NCI-H774 (cell line): ENCODE results near the gene SRPK1.

Experiments used
- DNase-seq: peaks from one replicate; lab custom pipeline; 2025; lab: John Stamatoyannopoulos, UW

SRPK1 gene

GRCh38 chr6:35817515-35817914, 103.4 kb downstream of the SRPK1 start:
- no peak for DNase-seq

DNA sequence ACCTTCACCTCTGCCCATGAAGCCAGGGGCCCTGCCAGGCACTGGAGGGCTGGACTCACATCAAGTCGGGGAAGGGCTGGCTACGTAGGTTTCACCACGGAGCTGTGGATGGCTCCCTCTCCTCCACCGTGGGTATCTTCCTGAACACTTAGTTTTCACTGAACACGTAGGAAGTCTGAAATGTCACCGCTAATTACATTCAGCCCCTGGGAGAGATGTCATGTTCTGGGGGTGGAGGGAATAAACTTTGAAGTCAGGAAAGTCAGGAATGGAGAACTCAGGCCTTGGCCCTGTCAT, 109.3 kb downstream of the SRPK1 start:
- no peak for DNase-seq

DNA sequence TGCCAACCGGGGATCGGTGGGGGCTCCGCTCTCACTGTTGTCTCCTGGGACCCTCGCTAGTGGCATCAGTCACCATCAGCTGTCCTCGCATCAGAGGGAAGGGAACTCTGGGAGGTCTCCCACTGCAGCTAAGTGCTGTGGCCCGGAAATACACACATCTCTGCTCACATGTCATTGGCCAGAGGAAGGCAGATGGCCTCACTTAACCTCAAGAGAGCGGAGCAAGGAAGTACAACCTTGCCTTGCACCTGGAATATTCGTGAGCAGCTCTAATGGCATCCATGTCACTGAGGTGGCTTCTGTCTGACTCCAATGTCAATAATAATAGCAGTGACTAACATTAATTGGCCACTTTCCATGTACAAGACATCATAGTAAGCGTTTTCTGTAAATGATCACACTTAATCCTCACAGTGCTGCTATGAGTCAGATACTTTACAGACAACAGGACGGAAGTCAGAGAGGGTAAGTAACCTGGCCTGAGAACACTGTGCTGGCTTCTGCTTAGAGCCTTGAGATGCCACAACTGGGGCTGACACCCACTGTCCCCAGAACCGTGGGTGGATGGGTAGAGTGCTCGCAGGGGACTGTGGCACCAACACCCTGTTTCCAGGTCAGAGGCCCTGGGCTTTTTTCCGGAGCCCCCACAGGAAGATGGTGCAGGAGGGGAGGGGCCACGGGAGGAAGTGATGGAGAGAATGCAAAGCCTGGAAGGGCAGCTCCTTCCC, 109.8 kb downstream of the SRPK1 start:
- DNase-seq = peak; percentile 31

DNA sequence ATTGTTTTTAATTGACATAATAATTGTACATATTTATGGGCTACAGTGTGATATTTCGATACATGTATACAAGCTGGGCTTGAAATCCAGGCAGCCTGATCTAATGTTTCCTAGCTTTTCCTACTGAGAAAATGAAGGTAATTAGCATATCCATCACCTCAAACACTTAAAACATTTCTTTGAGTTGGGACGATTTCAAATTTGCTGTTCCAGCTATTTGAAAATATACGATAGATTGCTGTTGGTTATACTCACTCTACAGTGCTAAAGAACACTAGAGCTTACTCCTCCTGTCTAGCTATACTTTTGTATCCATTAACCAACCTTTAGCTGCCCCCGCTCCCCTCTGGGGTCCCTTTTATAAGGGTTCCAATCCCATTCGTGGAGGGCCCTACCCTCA, 111.1 kb downstream of the SRPK1 start:
- no peak for DNase-seq

- DNase-seq = peak; percentile 6
Measured at GRCh38 chr6:35808688-35809087, 112.2 kb downstream of the SRPK1 start.

DNA sequence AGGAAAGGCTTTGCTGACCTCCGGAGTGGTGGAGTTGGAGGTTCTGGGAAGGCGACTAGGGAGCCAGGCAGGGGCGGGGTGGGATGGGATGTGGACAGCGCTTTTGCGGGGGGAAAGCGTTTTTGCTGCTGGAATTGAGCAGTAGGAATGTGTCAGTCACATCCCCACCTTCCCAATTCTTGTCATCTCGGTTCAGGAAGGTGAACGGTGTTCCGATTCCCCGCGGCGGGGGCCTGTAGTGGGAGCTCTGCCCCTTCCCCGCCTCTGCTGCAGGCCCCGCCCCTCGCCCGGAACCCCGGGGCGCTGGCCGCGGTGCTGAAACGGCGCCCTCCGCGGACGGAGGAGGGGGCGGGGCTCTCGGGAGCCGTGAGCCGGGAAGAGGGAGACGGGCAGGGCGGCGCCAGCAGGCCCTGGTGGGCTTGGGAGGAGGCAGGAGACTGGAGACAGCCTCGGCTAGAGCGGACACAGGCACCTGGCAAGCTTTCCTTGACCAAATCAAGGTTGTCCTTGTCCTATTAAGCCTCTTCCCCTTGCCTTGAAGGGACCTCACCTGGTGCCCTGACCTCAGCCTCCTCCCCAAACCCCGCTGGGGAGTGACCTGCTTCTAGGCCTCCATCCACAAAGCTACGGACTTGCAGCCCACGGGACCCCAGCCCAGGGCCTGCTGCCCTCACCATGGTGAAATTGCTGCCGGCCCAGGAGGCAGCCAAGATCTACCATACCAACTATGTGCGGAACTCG, 115.7 kb downstream of the SRPK1 start, which contains the start of gene LHFPL5:
TSS of gene LHFPL5 (plus strand) at position 357 of the 741 bp plus-strand sequence. CDS start at position 676, 319 bp downstream.
- DNase-seq = peak; percentile 68

DNA sequence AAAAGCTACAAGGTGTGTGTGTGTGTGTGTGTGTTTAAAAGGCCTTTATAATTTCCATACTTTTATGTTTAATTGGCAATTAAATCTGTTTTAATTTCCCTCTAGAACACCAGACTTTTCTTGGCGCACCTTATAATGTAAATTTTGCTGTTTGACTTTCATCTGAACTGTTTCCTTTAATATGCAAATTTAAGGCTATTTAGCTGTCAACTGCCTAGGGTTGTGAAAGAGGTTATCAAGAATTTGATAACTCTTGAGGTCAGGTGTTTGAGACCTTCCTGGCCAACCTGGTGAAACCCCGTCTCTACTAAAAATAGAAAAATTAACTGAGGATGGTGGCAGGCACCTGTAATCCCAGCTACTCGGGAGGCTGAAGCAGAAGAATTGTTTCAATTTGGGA, 119.8 kb downstream of the SRPK1 start:
- no peak for DNase-seq

DNA sequence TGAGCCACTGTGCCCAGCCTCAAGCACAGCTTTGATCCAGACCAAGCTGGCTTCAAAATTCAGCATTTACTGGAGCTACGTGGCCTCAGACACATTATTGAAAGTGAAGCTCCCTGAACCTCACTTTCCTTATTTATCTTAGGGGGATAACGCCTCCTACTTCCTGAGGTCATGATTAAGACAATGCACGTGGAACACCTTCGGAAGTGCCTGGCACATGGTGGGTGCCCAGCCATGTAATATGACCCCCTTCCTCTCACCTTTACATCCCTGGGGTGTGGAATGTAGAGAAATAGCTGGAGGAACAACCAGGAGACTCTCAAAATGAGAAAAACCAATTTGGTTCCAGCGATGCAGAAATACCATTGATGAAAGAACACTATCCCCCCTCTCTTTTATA, 122.2 kb downstream of the SRPK1 start:
- no peak for DNase-seq

DNA sequence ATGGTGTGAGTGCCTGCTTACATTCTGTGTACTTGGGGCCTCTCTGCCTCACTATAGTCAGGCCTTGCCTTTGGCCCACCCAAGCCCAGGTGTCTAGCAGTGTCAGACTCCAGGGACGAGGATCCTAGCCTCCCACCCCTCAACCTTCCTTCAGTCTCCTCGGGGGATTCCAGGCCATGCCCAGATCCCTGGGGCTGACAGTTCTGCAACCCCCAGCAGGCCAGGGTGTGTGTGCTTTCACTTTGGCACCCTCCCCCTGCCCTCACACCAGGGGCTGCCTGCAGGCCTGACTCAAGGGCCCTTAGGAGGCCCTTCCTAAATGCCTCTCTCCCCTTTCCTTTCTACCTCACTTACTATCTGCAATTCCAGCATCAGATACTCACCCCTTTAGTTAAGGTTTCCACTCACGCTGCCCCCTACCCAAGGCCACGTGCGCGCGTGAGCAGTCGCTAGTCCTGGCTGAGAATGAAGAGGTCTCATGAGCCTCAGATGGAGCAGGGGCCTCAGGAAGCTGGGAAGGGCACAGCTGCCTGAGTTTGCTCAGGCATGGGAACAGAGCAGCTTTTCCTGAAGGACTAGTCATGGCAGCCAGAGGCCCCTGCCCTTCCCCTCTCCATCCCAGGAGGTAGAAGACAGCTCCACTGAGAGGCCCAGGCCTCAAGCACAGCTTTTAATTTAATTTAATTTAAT, 122.9 kb downstream of the SRPK1 start:
- no peak for DNase-seq

DNA sequence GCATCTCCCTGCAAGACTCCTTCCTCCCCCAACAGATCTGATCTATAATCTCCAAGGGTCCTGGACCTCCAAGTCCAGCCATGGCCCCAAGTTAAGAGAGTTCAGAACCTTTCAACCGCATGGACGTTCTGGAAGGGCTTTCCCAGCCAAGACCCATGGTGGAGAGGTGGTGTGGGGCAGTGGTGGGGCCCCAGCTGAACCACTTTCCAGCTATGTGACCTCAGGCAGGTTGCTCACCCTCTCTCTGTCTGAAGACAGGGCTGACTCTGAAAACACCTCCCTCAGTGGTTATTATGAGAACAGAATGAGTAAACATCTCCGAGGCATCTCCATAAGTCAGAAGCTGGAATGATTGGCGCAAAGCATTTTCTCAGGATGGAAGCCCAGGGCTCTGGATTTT, 124.7 kb downstream of the SRPK1 start:
- no peak for DNase-seq

GRCh38 chr6:35795453-35796071, 125.3 kb downstream of the SRPK1 start:
- DNase-seq = no peak

DNA sequence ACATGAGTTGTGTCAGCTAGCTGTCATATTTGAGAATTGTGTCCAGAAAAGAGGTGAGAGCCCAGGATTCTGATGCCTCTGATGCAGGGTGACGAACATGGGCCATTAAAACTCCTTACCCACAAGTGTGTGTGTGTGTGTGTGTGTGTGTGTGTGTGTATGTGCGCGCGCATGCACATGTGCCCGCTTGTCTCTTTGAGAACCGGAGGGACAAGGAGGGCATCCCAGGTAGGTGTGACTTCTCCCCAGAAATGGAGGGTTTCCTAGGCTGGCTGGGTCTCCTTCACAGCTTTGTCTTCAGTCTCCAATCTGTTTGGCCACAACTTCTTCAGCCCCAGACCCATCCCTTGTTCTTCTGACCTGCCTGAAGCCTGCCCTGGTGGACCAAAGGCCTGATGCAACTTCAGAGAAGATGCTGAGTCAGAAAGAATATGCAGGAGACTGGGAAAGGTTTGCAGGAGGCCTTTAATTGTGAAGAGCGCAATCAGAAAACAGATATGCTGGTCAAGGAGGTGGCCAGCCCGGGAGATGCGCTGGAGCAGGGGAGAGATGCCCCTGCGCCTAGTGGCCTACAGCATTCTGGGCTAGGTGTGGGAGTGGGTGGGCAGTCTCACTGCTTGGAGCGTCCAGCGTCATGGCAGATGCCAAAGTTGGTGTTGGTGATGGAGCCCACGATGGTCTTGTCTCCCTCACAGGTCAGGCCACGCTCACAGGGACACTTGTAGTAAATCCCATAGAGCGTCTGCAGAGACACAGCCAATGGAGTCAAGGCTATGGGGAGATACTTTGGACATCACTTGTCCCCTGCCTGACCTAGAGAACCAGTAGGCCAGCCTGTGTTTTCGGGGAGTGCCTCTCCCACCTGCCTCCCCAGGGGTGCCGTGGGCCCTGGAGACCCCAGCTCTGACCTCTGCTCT, 126.1 kb downstream of the SRPK1 start:
- no peak for DNase-seq

GRCh38 chr6:35790683-35791082, 130.2 kb downstream of the SRPK1 start:
- DNase-seq = no peak

DNA sequence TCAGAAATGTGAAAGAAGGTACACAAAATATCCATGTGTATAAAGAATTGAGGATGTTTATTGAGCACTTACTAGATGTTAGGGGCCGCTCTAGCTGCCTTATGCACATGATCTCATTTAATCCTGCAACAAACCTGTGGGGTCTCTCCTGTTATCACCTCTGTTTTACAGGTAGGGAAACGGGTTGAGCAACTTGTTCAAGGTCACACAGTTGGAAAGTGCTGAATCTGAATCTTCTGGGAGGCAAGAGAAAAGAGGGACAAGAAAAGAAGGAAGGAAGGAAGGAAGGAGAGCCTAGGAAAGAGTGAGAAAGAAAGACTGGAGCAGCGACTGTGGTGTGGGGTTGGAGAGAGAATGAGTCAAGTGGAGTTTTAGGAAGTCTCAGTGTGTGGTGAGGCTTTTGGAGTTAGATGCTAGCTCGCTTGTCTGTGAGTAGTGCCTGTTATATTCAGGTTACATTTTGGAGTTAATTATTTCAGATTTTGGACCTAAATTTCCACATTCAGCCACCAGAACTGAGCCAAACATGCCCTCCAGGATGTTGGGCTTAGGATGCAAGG, 132.4 kb downstream of the SRPK1 start:
- DNase-seq = no peak

- DNase-seq = no peak
Measured at GRCh38 chr6:35787266-35788218, 133.4 kb downstream of the SRPK1 start.

DNA sequence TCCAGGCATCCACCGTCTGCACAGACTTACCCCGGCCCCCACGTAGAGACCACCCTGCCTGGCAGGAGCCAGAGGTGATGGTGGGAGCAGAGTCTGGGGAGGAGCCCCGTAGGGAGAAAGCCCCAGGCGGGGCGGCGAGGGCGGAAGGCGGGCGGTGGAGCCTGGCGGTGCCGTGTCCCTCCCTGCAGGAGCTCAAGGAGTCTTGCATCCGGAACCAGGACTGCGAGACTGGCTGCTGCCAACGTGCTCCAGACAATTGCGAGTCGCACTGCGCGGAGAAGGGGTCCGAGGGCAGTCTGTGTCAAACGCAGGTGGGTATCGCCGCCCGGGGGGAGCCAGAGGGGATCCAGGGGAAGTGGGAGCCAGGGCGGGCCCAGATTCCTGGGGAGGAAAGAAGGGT, 134.1 kb downstream of the SRPK1 start:
- no peak for DNase-seq

DNA sequence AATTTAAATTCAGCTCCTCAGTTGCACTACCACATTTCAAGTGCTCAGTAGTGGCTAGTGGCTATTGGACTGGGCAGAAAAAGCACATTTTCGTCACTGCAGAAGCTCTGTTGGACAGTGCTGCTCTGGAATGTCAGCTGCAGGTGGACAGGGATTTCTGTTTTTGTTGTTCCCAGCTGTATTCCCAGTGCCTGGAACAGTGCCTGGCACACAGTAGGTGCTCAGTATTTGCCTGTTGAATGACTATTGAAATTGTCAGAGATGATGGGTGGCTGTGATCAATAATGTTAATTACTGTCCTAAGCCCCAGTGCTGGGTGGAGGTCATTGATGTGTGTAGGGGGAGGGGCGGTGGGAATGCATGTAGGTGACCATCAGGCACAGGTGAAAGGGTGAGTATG, 134.6 kb downstream of the SRPK1 start:
- no peak for DNase-seq

- DNase-seq = no peak
Measured at GRCh38 chr6:35784200-35784599, 136.7 kb downstream of the SRPK1 start.
